GM18526 (cell line): ENCODE data around the gene MBD4.

Source experiments
- POLR2A ChIP-seq: IDR thresholded peaks from 3 replicates; pipeline ENCODE4 v1.6.1; 2011; ENCODE audit not compliant: insufficient read length; ENCODE audit errors: extremely low read depth

The MBD4 gene

GRCh38 chr3:129441215-129441614 lies 1.5 kb upstream of the MBD4 start:
- no peak for TF ChIP-seq POLR2A

- TF ChIP-seq POLR2A, result no peak
These were observed 956 bp upstream of the MBD4 start for GRCh38 chr3:129440618-129441190.

GRCh38 chr3:129439226-129439816 lies 427 bp downstream of the MBD4 start:
- no peak for TF ChIP-seq POLR2A

GRCh38 chr3:129435367-129435766 lies 4.4 kb downstream of the MBD4 start:
- no peak for TF ChIP-seq POLR2A

- no peak for TF ChIP-seq POLR2A
These were observed 5.6 kb downstream of the MBD4 start for GRCh38 chr3:129434140-129434539.

GRCh38 chr3:129433565-129433964 lies 6.2 kb downstream of the MBD4 start:
- no peak for TF ChIP-seq POLR2A

GRCh38 chr3:129432671-129433070 lies 7.1 kb downstream of the MBD4 start:
- TF ChIP-seq POLR2A, result no peak

GRCh38 chr3:129432036-129432435 lies 7.7 kb downstream of the MBD4 start:
- TF ChIP-seq POLR2A, result no peak

- TF ChIP-seq POLR2A, result no peak
These were observed 10.1 kb downstream of the MBD4 start for GRCh38 chr3:129429602-129430001.

- TF ChIP-seq POLR2A, result no peak
These were observed 10.7 kb downstream of the MBD4 start for GRCh38 chr3:129429080-129429451.

- peak; percentile 18 for TF ChIP-seq POLR2A
These were observed 11.2 kb downstream of the MBD4 start, which contains the start of gene EFCAB12 for GRCh38 chr3:129428376-129429079. Gene EFCAB12 (minus strand): TSS chr3:129428636. CDS start chr3:129428488, 148 bp downstream.

GRCh38 chr3:129428007-129428375 lies 11.8 kb downstream of the MBD4 start:
- TF ChIP-seq POLR2A, result no peak

- TF ChIP-seq POLR2A, result no peak
These were observed 14.1 kb downstream of the MBD4 start for GRCh38 chr3:129425619-129426018.

- no peak for TF ChIP-seq POLR2A
These were observed 14.5 kb downstream of the MBD4 start for GRCh38 chr3:129425213-129425612.

GRCh38 chr3:129424185-129424841 lies 15.4 kb downstream of the MBD4 start:
- TF ChIP-seq POLR2A, result no peak

- TF ChIP-seq POLR2A, result no peak
These were observed 16.9 kb downstream of the MBD4 start for GRCh38 chr3:129422897-129423296.
